T-helper 22 cell (primary cell): ENCODE data around the gene NTRK3.

Source experiments
- DNase-seq: peaks from one replicate; pipeline ENCODE4 v3.0.0-alpha.2; 2020; ENCODE audit warnings: low read depth

NTRK3 gene

GRCh38 chr15:88120026-88120425 is 136.5 kb downstream of the NTRK3 start:
- no peak for DNase-seq

- DNase-seq: no peak
Measured at GRCh38 chr15:88118741-88119140, 137.8 kb downstream of the NTRK3 start.

GRCh38 chr15:88118035-88118434 is 138.5 kb downstream of the NTRK3 start:
- no peak for DNase-seq

- DNase-seq: no peak
Measured at GRCh38 chr15:88115486-88116152, 140.9 kb downstream of the NTRK3 start.

- no peak for DNase-seq
Measured at GRCh38 chr15:88113613-88114308, 142.8 kb downstream of the NTRK3 start.

GRCh38 chr15:88108991-88109390 is 147.5 kb downstream of the NTRK3 start:
- DNase-seq: no peak

GRCh38 chr15:88108477-88108876 is 148.1 kb downstream of the NTRK3 start:
- DNase-seq: no peak

- no peak for DNase-seq
Measured at GRCh38 chr15:88106074-88106473, 150.5 kb downstream of the NTRK3 start.

- DNase-seq: no peak
Measured at GRCh38 chr15:88104357-88104756, 152.2 kb downstream of the NTRK3 start.

GRCh38 chr15:88100181-88100580 is 156.4 kb downstream of the NTRK3 start:
- DNase-seq: no peak

- no peak for DNase-seq
Measured at GRCh38 chr15:88098361-88098760, 158.2 kb downstream of the NTRK3 start.

- no peak for DNase-seq
Measured at GRCh38 chr15:88091444-88092016, 165.0 kb downstream of the NTRK3 start.

GRCh38 chr15:88090481-88091011 is 166.0 kb downstream of the NTRK3 start:
- DNase-seq: no peak

- no peak for DNase-seq
Measured at GRCh38 chr15:88089731-88090130, 166.8 kb downstream of the NTRK3 start.

GRCh38 chr15:88089024-88089620 is 167.4 kb downstream of the NTRK3 start:
- no peak for DNase-seq

GRCh38 chr15:88083811-88084760 is 172.5 kb downstream of the NTRK3 start:
- no peak for DNase-seq

- DNase-seq: no peak
Measured at GRCh38 chr15:88080616-88081015, 175.9 kb downstream of the NTRK3 start.

GRCh38 chr15:88077296-88078020 is 179.1 kb downstream of the NTRK3 start:
- DNase-seq: no peak

- DNase-seq: no peak
Measured at GRCh38 chr15:88076328-88076727, 180.2 kb downstream of the NTRK3 start.

GRCh38 chr15:88075102-88075501 is 181.4 kb downstream of the NTRK3 start:
- no peak for DNase-seq

GRCh38 chr15:88074386-88074785 is 182.2 kb downstream of the NTRK3 start:
- DNase-seq: no peak
